H1 (cell line): ENCODE data around the gene SMAP1. TPM values are rescaled to one million over a fixed set of nuclear protein-coding genes. Genes with fewer than 3 reads are reported as not detected.

Source experiments
- CTCF ChIA-PET: fragments of 300-600 bp; sonication (Branson Sonifier 250); formaldehyde crosslinking; loops from one replicate; lab custom pipeline; 2021; ENCODE audit not compliant: partially characterized antibody; lab: Charles Lee
- POLR2A ChIA-PET: fragments of 300-600 bp; sonication (Branson Sonifier 250); formaldehyde crosslinking; loops from one replicate; lab custom pipeline; 2021; ENCODE audit warnings: inconsistent platforms; ENCODE audit not compliant: partially characterized antibody; lab: Charles Lee
- DNase-seq, 2 experiments: peaks; one replicate each; pipeline versions ENCODE4 v3.0.0 to v3.0.0-alpha.2; 2010 to 2022; ENCODE audit warnings: low spot score in 2 of 2, low read depth in 1 of 2, mixed read lengths in 1 of 2
- FAIRE-seq: peaks from 2 replicates; lab custom pipeline; 2011; peaks lifted over from hg19 to GRCh38; lab: Jason Lieb, UNC
- H2AFZ ChIP-seq: 2 replicates; pipeline ENCODE4 v1.8.1; 2012; ENCODE audit warnings: low read length, inconsistent platforms
- H2AK5ac ChIP-seq: 2 replicates; pipeline ENCODE4 v1.6.1; 2013; ENCODE audit warnings: low read depth, low read length
- H2BK120ac ChIP-seq: replicated peaks from 2 replicates; pipeline ENCODE3; 2013; ENCODE audit warnings: low read depth, low read length, inconsistent platforms
- H2BK12ac ChIP-seq: 2 replicates; pipeline ENCODE4 v1.6.1; 2013; ENCODE audit warnings: low read depth, low read length
- H2BK15ac ChIP-seq: 2 replicates; pipeline ENCODE4 v1.6.1; 2013; ENCODE audit warnings: low read length
- H2BK20ac ChIP-seq: 2 replicates; pipeline ENCODE4 v1.6.1; 2013; ENCODE audit warnings: low read length
- H2BK5ac ChIP-seq: 2 replicates; pipeline ENCODE4 v1.6.1; 2013; ENCODE audit warnings: low read depth, low read length
- H3K14ac ChIP-seq: 2 replicates; pipeline ENCODE4 v1.6.1; 2013; ENCODE audit warnings: inconsistent platforms; ENCODE audit not compliant: insufficient read length
- H3K18ac ChIP-seq: 2 replicates; pipeline ENCODE4 v1.6.1; 2013; ENCODE audit warnings: low read length; ENCODE audit errors: extremely low read depth
- H3K23ac ChIP-seq: 2 replicates; pipeline ENCODE4 v1.6.1; 2013; ENCODE audit warnings: inconsistent platforms; ENCODE audit not compliant: insufficient read length
- H3K23me2 ChIP-seq: 2 replicates; pipeline ENCODE4 v1.6.1; 2013; ENCODE audit warnings: low read depth, low read length
- H3K27ac ChIP-seq: 2 replicates; pipeline ENCODE4 v1.6.1; 2011; ENCODE audit warnings: low read depth, low read length, inconsistent platforms
- H3K27me3 ChIP-seq, 4 experiments: replicated peaks in 1 of 4; 1 replicate in 1 of 4; 2 replicates in 3 of 4; pipeline versions ENCODE4 v1.6.1 to v1.8.1; 2011 to 2013; ENCODE audit warnings: low read length in 3 of 4, mild to moderate bottlenecking in 3 of 4, inconsistent platforms in 2 of 4, mixed read lengths in 2 of 4, moderate library complexity in 1 of 4; ENCODE audit not compliant: control insufficient read depth in 3 of 4, insufficient read depth in 3 of 4; ENCODE audit errors: extremely low read depth in 1 of 4
- H3K36me3 ChIP-seq, 4 experiments: 2 replicates each; pipeline versions ENCODE4 v1.6.1 to v1.8.1; 2011 to 2013; ENCODE audit warnings: mild to moderate bottlenecking in 4 of 4, low read length in 3 of 4, moderate library complexity in 2 of 4, control low read depth in 1 of 4, inconsistent platforms in 1 of 4; ENCODE audit not compliant: insufficient read depth in 4 of 4, control insufficient read depth in 2 of 4
- H3K4ac ChIP-seq: replicated peaks from 2 replicates; pipeline ENCODE3; 2013; ENCODE audit warnings: low read length, low read depth, mixed read lengths, inconsistent platforms; ENCODE audit not compliant: insufficient read length
- H3K4me1 ChIP-seq, 4 experiments: replicated peaks in 1 of 4; 1 replicate in 1 of 4; 2 replicates in 3 of 4; pipeline versions ENCODE4 v1.6.1 to v1.8.1; 2011 to 2013; ENCODE audit warnings: low read length in 3 of 4, inconsistent platforms in 2 of 4, mixed read lengths in 1 of 4; ENCODE audit not compliant: insufficient read depth in 4 of 4, control insufficient read depth in 3 of 4
- H3K4me2 ChIP-seq, 2 experiments: 2 replicates each; pipeline versions ENCODE4 v1.6.1 to v1.8.1; 2011 to 2013; ENCODE audit warnings: low read depth in 2 of 2, low read length in 2 of 2, control low read depth in 1 of 2, inconsistent platforms in 1 of 2, mild to moderate bottlenecking in 1 of 2; ENCODE audit not compliant: insufficient read depth in 1 of 2
- H3K4me3 ChIP-seq, 4 experiments: fragments of 200-600, 300-600 bp in 1 of 4; sonication (generic), shearing (Covaris generic), sonication (Bioruptor Twin) in 1 of 4; 2 replicates each; pipeline versions ENCODE4 v1.5.1 to v1.8.1; 2011 to 2016; ENCODE audit warnings: low read length in 4 of 4, low read depth in 3 of 4, control low read depth in 2 of 4, inconsistent platforms in 2 of 4, mild to moderate bottlenecking in 2 of 4, mixed read lengths in 1 of 4, moderate library complexity in 1 of 4; ENCODE audit not compliant: insufficient read depth in 2 of 4; ENCODE audit errors: extremely low read depth in 1 of 4
- H3K56ac ChIP-seq: replicated peaks from 2 replicates; pipeline ENCODE3; 2013; ENCODE audit warnings: low read depth, mild to moderate bottlenecking, mixed read lengths, low read length, inconsistent platforms; ENCODE audit not compliant: insufficient read length
- H3K79me1 ChIP-seq: 2 replicates; pipeline ENCODE4 v1.6.1; 2013; ENCODE audit warnings: low read depth, low read length, control low read depth
- H3K79me2 ChIP-seq, 2 experiments: 2 replicates each; pipeline versions ENCODE4 v1.6.1 to v1.8.1; 2012 to 2013; ENCODE audit warnings: low read length in 2 of 2, mild to moderate bottlenecking in 2 of 2, inconsistent platforms in 1 of 2; ENCODE audit not compliant: insufficient read depth in 2 of 2, control insufficient read depth in 1 of 2
- H3K9ac ChIP-seq, 4 experiments: replicated peaks in 1 of 4; 1 replicate in 1 of 4; 2 replicates in 3 of 4; pipeline versions ENCODE4 v1.6.1 to v1.8.1; 2011 to 2013; ENCODE audit warnings: low read depth in 3 of 4, low read length in 3 of 4, control low read depth in 2 of 4, mild to moderate bottlenecking in 2 of 4, moderate library complexity in 2 of 4, inconsistent platforms in 1 of 4; ENCODE audit errors: extremely low read depth in 1 of 4
- H3K9me3 ChIP-seq, 2 experiments: 2 replicates each; pipeline versions ENCODE4 v1.6.1 to v1.8.1; 2012 to 2013; ENCODE audit warnings: mild to moderate bottlenecking in 2 of 2, moderate library complexity in 2 of 2, control low read depth in 1 of 2, inconsistent platforms in 1 of 2, low read depth in 1 of 2, low read length in 1 of 2, mixed read lengths in 1 of 2; ENCODE audit not compliant: insufficient read depth in 2 of 2
- H4K20me1 ChIP-seq, 2 experiments: replicated peaks in 1 of 2; 2 replicates each; pipeline versions ENCODE3 to v1.8.1; 2011 to 2013; ENCODE audit warnings: inconsistent platforms in 2 of 2, low read length in 2 of 2, mild to moderate bottlenecking in 1 of 2; ENCODE audit not compliant: insufficient read depth in 2 of 2, control insufficient read depth in 1 of 2
- H4K5ac ChIP-seq: 2 replicates; pipeline ENCODE4 v1.6.1; 2013; ENCODE audit warnings: low read length, low read depth, mixed read lengths, inconsistent platforms; ENCODE audit not compliant: insufficient read length
- H4K8ac ChIP-seq: 2 replicates; pipeline ENCODE4 v1.8.0; 2013; ENCODE audit warnings: mild to moderate bottlenecking, moderate library complexity, low read length, inconsistent platforms; ENCODE audit not compliant: insufficient read depth; ENCODE audit errors: extremely low read depth
- H4K91ac ChIP-seq: replicated peaks from 2 replicates; pipeline ENCODE3; 2013; ENCODE audit warnings: low read length, mixed read lengths, inconsistent platforms; ENCODE audit not compliant: insufficient read length
- CREB1 ChIP-seq: IDR thresholded peaks from 2 replicates; pipeline ENCODE4 v1.6.1; 2012; ENCODE audit warnings: inconsistent platforms
- GTF2F1 ChIP-seq: IDR thresholded peaks from 2 replicates; pipeline ENCODE4 v1.6.1; 2012; ENCODE audit warnings: low read depth, low read length, improper control_type of control experiment, borderline replicate concordance
- POLR2A ChIP-seq, 2 experiments: IDR thresholded peaks; 1 replicate in 1 of 2; 2 replicates in 1 of 2; pipeline ENCODE4 v1.6.1; 2011; ENCODE audit warnings: low read depth in 2 of 2, low read length in 2 of 2, mild to moderate bottlenecking in 2 of 2; ENCODE audit errors: control extremely low read depth in 1 of 2
- ZNF274 ChIP-seq: IDR thresholded peaks from 2 replicates; pipeline ENCODE4 v1.7.0; 2012; ENCODE audit warnings: low read length, borderline replicate concordance; ENCODE audit errors: extremely low read depth
- WGBS, 2 experiments: shearing (Covaris generic) in 1 of 2; methylation state at CpG; one replicate each; pipeline versions ENCODE4 v1.1.6 to v1.1.7; 2013 to 2015; ENCODE audit warnings: low lambda C conversion rate in 2 of 2, mixed read lengths in 2 of 2, inconsistent platforms in 1 of 2, low coverage in 1 of 2, missing lambda C conversion rate in 1 of 2; ENCODE audit not compliant: insufficient replicate concordance in 2 of 2, insufficient coverage in 1 of 2, insufficient read length in 1 of 2; ENCODE audit errors: extremely low coverage in 1 of 2, missing lambda C conversion rate in 1 of 2; 5-methylcytosine and 5-hydroxymethylcytosine counted together
- polyA plus RNA-seq, 7 experiments: library from polyadenylated mRNA; depleted of rRNA in 3 of 7; stranded (reverse) in 5 of 7; unstranded in 2 of 7; fragments of >200 nt in 5 of 7; fragments of 200-250 nt in 2 of 7; gene quantifications; 1 replicate in 5 of 7; 2 replicates in 1 of 7; 4 replicates in 1 of 7; pipeline versions ENCODE4 v1.2.1 to v1.2.3, GENCODE V29; 2011 to 2013; ENCODE audit warnings: missing spikeins in 2 of 7, mixed read lengths in 2 of 7
- total RNA-seq: library from RNA; stranded (reverse); fragmentation: NEBNext Ultra II Directional; extraction: Animal tissue kit (Norgen Biotek cat#: 25700); gene quantifications from 2 replicates; pipeline ENCODE4 v1.2.1, GENCODE V29; 2021

The SMAP1 gene
- total and polyA plus RNA-seq, 2 of the 8 experiments (the other 6 are each of a cell fraction or from before 2014, with no cell fraction given) = 18.8 to 32.4 TPM

DNA sequence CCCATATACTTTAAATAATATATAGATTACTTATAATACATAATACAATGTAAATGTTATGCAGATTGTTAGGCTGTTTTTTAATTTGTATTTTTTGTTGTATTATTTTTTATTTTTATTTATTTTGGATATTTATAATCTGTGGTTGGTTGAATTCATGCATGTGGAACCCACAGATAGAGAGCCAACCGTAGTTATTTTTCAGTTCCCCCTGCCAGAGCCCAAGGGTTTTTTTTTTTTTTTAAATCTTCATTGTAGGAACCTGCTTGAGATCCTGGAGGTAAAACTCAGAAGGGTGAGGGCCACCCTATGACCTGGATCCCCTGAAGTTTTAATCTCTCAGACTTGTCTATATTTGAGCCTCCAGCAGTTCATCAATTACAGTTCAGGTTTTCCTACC, 156.0 kb downstream of the SMAP1 start:
- H3K14ac ChIP-seq = no peak overlapping the region
- H3K23ac ChIP-seq = no peak overlapping the region
- H3K4me1 ChIP-seq = no peaks in the 10 kb centered on the region
- no peak overlapping the region for H3K9ac ChIP-seq
- FAIRE-seq = no peak
- no peak overlapping the region for H2BK15ac ChIP-seq
- H3K4ac ChIP-seq = no peak overlapping the region
- no peak overlapping the region for H4K5ac ChIP-seq
- H2AFZ ChIP-seq = no peak overlapping the region
- POLR2A ChIA-PET = no interaction called here
- H2BK12ac ChIP-seq = no peak overlapping the region
- H3K79me1 ChIP-seq = no peaks in the 10 kb centered on the region
- H2BK120ac ChIP-seq = no peak overlapping the region
- CTCF ChIA-PET = no interaction called here
- 100% methylated on average over 1 of the region's 1 CpG; no CpG with 5 or more reads in 1 of the 2 experiments for WGBS, 2 experiments
- no peak overlapping the region for H3K18ac ChIP-seq
- no peak overlapping the region for H2BK20ac ChIP-seq
- H3K56ac ChIP-seq = no peak overlapping the region
- H4K8ac ChIP-seq = no peak overlapping the region
- DNase-seq = no peak
- H3K27me3 ChIP-seq = no peaks in the 10 kb centered on the region
- H3K23me2 ChIP-seq = no peaks in the 10 kb centered on the region
- H2AK5ac ChIP-seq = no peak overlapping the region
- no peak overlapping the region for H3K4me2 ChIP-seq
- H3K9me3 ChIP-seq = no peaks in the 10 kb centered on the region
- H3K36me3 ChIP-seq = no peaks in the 10 kb centered on the region
- no peak for TF ChIP-seq ZNF274
- TF ChIP-seq POLR2A (IDR thresholded peaks at IDR 0.05; ENCODE audit: control extremely low read depth in 1 of 2, low read depth in 2 of 2, low read length in 2 of 2) = no peak
- no peak for TF ChIP-seq CREB1
- no peak for TF ChIP-seq GTF2F1
- H3K79me2 ChIP-seq = no peaks in the 10 kb centered on the region
- H3K4me3 ChIP-seq = no peak overlapping the region
- H2BK5ac ChIP-seq = no peak overlapping the region
- H3K27ac ChIP-seq = no peak overlapping the region
- H4K91ac ChIP-seq = no peak overlapping the region
- no peaks in the 10 kb centered on the region for H4K20me1 ChIP-seq
